Fibroblast of pulmonary artery (primary cell): Measurements from ENCODE around the gene ACOT11.

Source experiments
- DNase-seq: peaks from one replicate; pipeline ENCODE4 v3.0.0-alpha.2; 2010; ENCODE audit warnings: low read depth
- H3K4me3 ChIP-seq: replicated peaks from 2 replicates; pipeline ENCODE4 v1.5.1; 2011; ENCODE audit warnings: low read depth, mild to moderate bottlenecking, control low read depth, low read length, moderate library complexity
- CTCF ChIP-seq: IDR thresholded peaks from 2 replicates; pipeline ENCODE4 v1.5.1; 2011; ENCODE audit warnings: mild to moderate bottlenecking, control low read depth, low read length, inconsistent platforms; ENCODE audit errors: missing control alignments

ACOT11 gene

DNA sequence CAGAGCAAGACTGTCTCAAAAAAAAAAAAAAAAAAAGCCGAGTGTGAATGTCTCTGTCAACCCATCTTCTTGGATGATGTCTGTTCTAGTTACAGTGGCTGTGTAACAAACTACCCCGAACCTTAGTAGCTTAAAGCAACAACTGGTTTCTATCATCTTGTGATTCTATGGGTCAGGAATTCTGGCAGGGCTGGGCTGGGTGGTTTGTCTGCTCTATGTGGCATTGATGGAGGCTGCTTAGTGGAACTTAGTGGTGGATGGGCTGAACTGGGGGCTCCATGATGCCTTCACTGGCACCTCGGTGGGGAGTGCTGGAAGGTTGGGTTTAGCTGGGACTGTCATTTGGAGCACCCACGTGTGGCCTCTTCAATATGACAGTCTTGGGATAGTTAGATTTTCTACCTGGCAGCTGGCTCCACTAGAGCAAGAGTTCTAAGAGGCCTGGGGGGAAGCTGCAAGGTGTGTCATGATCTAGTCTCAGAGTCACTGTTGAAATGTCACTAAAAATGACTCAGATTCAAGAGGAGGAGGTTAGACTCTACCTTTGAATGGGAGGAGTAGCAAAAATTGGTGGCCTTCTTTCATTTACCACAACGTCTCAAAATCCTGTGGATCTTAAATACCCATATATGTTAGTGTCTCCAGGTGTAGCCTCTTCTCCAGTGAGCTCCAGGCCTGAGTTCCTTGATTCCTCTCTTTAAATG is 18.6 kb downstream of the ACOT11 start:
- no peak for DNase-seq

GRCh38 chr1:54567961-54568360 is 19.9 kb downstream of the ACOT11 start:
- DNase-seq: peak; percentile 55
- no peak for TF ChIP-seq CTCF
- no peak overlapping the region for H3K4me3 ChIP-seq

More for the DNA sequence above, 18.6 kb downstream of the ACOT11 start:
- no peak overlapping the region for H3K4me3 ChIP-seq
- TF ChIP-seq CTCF: no peak

DNA sequence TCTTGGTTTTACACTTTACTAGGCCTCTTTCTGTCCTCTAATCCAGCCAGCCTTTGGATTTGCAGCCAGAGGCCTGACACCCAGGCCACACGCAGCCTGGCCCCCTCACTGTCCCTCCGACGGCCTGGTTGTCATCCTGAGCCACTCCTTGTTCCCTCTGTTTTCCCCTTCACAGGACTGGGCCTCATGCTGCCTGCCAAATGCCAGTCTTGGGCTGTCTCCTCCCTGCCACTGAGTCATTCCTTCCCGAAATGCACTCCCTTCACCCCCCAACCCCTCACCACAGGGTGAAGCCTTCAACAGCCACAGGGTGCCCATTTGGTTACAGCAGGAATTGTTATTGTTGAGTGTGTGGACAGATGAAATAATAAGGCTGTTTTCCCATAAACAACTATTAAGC is 21.3 kb downstream of the ACOT11 start:
- DNase-seq: peak; percentile 14
- no peak for TF ChIP-seq CTCF
- H3K4me3 ChIP-seq: no peak overlapping the region

DNA sequence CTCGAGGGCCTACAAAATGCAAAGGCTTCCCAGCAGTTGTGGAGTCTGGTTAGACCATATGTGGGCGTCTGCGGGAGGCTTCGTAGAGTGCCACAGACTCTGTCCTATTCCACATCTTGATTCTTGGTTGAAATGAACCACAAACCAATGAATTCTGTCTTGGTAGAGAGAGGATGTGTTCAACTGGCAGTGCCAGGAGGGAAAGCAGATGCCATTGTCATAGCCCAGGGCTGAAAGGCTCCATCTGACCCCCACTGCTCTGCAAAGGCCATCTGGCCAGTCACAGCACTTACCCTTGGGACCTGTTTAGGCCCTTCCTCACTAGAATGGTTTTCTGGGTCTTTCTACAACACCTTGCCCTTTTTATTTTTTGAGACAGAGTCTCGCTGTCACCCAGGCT is 22.1 kb downstream of the ACOT11 start:
- no peak overlapping the region for H3K4me3 ChIP-seq
- no peak for TF ChIP-seq CTCF
- DNase-seq: no peak

DNA sequence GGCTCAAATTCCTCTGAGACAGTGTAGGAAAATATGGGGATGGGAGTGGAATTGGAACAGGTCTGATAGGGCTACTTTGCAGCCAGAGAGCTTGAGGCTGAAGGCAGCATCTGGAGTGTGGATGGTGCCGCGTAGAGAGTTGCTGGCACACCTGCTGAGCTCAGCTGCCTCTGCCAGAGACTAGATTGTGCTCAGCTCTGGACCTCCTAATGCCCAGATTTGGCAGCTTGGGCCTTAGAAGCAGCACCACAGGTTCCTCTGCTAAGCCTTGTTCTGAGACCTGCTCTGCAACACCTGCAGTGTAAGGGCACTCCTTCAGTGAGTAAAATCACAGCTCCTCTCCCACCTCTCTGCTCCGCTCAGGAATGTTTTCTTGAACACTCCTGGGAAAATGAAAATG is 23.3 kb downstream of the ACOT11 start:
- no peak for TF ChIP-seq CTCF
- H3K4me3 ChIP-seq: no peak overlapping the region
- peak; percentile 8 for DNase-seq

- H3K4me3 ChIP-seq: no peak overlapping the region
- TF ChIP-seq CTCF: no peak
- DNase-seq: peak; percentile 57
Measured at GRCh38 chr1:54571803-54572541, 23.9 kb downstream of the ACOT11 start.

- no peak overlapping the region for H3K4me3 ChIP-seq
- DNase-seq: no peak
- no peak for TF ChIP-seq CTCF
Measured at GRCh38 chr1:54572542-54572850, 24.5 kb downstream of the ACOT11 start.
